Measurements from ENCODE around the gene DR1.
"Not testable (repeated sequence)": the region's sequence is repeated elsewhere in the genome, so short reads cannot be mapped to it uniquely, and the experiment has no call there.

Gene DR1

DNA sequence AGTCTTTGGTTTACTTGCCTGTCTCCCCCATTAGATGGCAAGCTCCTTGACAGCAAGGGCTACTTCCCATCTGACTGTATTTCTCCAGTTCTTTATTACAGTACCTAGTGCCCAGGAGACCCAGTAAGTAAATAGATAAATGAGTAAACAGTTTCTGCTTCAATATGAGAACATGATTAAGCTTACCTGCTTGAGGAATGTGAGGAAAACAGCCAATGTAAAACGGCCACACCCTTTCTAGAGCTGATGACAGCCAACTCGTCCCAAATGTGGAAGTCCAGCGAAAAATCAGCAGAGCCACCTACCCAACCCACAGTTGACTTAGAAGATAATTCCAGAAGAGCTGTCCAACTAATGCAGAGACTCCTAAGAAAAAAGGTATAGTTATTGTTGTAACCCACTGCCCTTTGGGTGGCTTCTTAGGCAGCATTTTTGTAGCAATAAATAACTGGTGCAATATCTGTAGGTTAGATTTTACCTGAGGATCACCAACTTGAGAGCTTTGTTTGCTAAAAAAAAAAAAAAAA is 6.5 kb upstream of the DR1 start:
- DNase-seq (ENCODE audit: low read depth in 2 of 2, low spot score in 1 of 2): no peak

DNA sequence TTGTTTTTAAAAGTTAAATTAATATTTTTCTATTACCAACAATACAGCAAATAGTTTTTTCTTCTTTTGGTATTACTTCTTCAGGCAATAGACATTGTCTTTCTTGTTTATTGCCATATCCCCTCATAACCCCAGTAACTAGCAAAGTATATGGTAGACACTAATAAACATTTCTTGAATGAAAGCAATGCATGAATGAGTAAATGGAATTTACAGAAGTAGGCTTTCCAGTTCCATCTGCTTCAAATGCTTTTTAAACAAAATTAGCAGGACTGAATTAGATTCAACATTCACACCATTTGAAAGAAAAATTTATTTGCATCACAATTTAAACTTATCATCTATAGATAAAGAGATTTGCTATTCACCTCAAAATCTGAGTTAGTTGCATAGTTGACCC is 5.6 kb upstream of the DR1 start:
- DNase-seq (ENCODE audit: low read depth in 2 of 2, low spot score in 1 of 2): no peak

DNA sequence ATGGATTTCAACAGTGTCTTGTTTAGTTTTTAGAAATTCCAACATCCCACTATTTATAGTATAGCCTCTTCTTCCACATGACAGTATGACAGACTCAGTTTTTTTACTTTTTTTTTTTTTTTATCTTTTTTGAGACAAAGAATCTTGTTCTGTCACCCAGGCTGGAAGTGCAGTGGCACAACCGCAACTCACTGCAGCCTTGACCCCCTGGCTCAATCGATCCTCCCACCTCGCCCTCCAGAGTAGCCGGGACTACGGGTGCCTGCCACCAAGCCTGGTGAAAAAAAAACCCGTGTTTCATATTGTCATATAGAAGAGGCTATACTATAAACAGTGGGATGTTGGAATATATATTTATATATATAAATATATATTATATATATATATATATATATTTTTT is 1.2 kb upstream of the DR1 start:
- no peak for DNase-seq (ENCODE audit: low read depth in 2 of 2, low spot score in 1 of 2)

DNA sequence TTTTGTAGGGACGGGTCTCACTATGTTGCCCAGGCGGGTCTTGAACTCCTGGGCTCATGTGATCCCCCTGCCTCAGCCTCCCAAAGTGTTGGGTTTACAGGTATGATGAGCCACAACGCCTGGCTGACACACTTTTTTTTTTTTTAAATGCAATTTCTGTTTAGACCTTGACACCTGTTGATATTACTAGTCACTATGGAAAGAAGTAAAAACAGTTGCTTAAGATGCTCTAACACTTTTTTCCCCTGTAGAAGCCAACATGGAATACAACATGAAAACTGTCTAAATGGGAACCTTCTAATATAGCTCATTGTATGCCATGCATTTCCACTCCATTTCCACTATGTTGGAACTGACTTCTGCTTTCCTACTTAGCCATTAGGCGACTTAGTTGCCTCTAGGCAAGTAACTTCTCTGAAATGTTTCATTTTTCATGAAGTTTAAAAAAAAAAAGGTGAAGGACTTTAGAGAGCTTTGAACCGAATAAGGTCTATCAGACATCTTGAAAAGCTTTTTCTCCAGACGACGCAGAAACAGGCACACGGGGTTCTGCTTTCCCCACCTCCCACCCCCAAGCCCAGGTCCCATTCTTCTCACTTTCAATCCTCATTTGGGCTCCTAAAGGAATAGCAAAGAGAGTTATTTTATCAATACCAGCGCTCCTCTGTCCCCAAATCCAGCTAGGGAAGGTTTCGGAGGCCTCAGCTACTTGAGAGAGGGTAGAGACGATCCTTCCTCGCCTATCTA is 648 bp upstream of the DR1 start:
- DNase-seq (ENCODE audit: low read depth in 2 of 2, low spot score in 1 of 2): no peak

DNA sequence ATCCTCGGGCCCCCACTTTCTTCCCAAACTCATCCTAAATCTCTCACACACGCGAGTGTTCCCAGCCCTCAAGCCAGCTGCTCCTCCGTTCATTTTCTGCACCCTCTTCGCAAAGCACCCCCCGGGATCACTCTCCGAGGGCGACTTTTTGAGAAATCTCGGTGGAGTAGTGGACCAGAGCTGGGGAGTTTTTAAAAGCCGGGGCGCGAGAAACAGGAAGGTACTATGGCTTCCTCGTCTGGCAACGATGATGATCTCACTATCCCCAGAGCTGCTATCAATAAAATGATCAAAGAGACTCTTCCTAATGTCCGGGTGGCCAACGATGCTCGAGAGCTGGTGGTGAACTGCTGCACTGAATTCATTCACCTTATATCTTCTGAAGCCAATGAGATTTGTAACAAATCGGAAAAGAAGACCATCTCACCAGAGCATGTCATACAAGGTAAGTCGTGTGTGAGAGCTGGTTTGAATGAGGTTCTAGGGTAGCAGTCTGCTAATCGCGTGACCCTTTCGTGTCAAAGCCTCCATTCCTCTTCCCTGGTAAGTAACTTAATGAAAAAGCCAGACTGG is 800 bp downstream of the DR1 start:
- peak; percentile 2 to 3 for DNase-seq (ENCODE audit: low read depth in 2 of 2, low spot score in 1 of 2)

DNA sequence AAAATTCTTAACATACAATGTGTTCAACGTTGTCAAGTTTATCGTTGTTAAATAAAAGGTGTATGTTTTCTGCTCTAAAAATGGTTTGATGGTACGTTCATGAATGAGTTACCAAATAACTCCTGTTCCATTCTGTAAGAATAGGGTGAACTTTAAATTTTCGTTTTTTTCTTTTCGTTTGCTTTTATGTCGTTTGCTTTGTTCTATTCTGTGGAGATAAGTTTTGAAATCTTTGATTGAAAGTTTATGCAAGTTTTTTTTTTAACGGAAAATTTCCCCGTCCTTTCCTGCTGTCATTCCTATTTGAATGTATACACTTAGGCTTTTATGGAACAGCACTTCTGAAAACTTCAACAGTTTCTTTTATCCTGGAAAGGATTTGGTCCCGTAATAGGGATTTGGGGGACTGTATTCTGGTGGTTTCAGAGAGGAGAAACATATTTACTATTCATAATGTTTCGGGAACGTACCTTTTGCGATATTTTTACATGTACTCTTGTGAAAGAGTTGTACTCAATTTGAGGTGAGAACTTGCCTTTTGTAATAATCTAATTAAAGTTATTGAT is 1.7 kb downstream of the DR1 start:
- no peak for DNase-seq (ENCODE audit: low read depth in 2 of 2, low spot score in 1 of 2)

DNA sequence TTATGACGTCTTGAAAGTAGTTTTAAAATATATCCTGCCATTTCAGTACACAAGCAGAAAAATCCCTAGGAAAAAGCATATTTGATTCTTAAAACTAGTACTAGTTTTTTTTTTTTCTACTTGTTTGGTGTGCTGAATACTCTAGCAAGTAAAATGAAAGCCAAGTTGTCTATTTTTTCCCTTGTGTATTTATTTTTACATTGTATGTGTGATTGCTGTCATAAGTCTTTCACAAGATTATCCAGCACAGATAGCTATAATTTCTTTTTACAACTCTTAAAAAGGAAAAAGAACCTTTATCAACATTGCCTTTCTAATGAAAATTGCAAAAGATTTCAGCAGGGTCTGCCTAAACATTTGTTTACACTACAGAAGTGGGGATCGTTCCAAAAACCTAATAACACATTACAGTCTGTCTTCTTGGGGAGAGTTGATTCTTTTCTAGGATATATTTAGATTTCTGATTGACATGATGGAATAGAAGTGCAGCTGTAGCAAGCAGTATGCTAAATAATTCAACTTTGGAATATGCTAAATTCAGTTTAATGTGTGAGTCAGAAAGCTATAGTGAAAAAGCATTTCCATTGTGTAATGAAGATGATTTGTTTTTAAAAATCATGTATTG is 2.5 kb downstream of the DR1 start:
- no peak for DNase-seq (ENCODE audit: low read depth in 2 of 2, low spot score in 1 of 2)

DNA sequence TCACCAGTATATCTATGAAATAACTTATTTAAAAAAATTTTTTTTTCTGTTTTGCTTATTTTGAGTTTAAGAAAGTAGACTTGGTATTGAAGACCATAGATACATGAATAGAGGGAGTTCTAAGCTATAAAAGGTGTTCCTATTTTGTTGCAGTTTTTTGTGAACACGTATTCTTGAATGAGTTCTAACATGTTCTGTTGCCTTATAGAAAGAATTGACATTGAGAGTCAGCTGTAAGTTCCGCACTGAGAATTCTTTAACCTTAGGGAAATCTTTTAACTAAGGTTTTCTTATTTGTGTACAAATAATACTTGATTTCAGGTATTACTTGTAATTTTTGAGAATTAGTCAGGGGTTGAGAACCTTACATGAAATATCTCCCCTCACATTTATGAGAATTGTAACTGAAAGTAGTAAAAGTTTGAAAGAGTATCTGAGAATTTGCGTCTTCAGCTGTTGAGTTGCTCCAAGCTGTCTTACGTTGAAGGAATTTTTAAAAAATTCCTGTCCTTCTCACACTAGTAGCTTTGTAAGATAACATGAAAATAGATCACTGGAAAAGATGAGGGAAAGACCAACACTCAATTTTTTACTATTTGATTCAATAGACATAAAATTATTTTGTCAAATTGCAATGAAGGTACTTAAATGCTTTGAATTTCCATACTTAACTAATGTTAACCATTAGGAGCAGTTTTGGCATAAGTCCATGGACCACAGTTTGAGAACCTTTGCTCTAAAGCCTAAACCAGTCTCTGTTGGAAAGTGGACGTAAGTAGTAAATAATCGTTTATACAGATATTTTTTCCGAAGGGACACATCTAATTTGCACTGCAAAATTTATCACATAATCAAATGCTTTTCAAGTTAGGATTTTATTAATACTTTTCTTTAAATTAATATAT is 3.8 kb downstream of the DR1 start:
- DNase-seq (ENCODE audit: low read depth in 2 of 2, low spot score in 1 of 2): no peak

DNA sequence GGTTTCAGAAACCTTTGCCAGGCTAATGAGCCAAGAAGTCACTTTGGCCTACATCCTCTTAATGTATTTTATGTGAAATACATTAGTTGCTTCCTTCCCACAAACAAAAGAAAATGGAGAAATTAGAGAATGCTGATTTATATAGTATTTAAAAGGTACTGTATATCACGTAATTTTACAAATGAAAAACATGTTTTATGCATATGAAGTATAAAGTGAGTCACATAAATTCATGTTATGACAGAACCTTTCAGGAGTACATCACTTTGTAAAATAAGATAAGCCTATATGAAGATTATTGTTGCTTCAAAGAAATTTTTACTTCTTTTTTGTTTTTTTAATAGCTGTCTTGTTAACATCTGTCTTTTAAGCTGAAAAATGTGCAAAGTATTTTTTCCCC is 4.6 kb downstream of the DR1 start:
- no peak for DNase-seq (ENCODE audit: low read depth in 2 of 2, low spot score in 1 of 2)

DNA sequence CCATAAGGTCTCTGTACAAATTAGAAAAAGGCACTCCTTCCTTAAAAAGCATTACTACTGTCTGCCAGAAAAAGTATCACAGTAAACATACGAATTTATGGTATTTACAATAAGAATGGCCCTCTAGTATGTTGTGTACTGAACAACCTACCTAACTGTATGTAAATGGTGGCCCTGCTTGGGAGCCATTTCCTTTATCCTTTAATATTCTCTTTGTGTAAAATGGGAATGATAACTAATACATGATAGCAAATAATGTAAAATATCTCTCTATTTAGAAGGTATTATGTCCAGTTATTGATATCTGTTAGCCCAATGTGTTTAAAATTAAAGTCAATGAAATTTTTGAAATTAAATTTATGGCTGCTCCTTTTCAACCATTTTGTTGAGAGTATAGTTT is 5.2 kb downstream of the DR1 start:
- DNase-seq (ENCODE audit: low read depth in 2 of 2, low spot score in 1 of 2): no peak

DNA sequence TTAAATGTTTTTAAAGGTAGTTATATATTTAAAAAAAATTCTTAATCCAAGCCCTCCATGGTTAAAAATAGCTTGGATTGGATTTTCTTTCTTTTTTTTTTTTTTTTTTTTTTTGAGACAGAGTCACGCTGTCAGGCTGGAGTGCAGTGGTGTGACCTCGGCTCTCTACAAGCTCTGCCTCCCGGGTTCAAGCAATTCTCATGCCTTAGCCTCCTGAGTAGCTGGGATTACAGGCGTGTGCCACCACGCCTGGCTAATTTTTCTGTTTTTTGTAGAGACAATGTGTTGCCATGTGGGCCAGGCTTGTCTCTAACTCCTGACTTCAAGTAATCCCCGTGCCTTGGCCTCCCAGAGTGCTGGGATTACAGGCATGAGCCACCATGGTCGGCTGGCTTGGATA is 5.6 kb downstream of the DR1 start:
- not testable (repeated sequence) for DNase-seq (ENCODE audit: low read depth in 2 of 2, low spot score in 1 of 2)

DNA sequence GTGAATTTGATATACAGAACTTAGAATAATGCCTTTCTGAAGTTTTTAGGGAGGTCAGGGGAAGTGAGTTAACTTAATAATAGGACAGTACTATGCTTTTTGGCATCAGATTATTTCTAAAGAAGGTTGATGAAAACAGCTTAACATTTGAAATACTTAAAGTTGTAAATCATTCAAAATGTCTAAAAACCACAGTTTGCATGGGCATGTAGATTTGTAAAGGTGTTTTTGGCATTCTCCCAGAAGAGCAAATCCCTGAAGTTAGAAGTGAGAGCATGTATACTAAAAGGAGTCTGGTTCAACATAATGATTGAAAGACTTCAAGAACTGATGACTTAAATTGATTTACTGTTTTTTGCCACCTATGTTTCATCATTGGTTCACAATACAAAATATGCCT is 6.7 kb downstream of the DR1 start:
- no peak for DNase-seq (ENCODE audit: low read depth in 2 of 2, low spot score in 1 of 2)

DNA sequence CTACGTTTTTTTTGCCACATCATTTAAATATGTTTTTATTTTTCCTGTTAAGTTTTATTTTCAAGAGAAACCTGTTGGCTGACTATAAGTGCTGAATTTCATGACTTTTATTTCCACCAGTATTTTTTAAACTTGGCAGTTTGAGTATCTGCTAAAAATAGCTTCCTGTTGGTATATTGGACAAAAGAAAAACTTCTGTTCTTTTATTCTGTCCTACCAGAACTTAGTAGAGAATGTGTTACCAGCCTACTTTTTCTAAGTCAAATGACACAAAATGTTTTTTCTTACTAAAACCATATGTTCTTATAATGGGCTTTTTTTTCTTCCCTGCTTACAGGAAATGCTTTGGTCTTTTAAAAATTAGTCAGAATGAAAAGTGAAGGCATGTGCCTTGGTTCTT is 7.6 kb downstream of the DR1 start:
- no peak for DNase-seq (ENCODE audit: low read depth in 2 of 2, low spot score in 1 of 2)

DNA sequence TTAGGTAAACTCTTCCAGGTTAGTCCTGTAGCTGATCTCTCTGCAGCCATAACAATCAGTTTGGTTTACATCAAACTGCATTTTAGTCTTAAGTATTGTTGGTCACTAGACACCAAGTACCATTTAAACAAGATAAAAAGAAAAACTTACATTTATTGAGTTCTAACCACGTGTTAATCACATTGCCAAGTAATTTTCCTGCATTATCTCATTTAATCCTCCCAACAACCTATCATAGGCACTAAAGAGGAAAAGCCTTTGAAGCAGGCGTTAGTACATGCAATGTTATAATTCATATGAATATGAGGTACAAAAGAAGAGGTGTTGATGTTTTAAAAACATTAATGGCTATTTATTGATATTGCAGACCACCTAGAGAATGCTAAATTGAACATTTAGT is 9.0 kb downstream of the DR1 start:
- no peak for DNase-seq (ENCODE audit: low read depth in 2 of 2, low spot score in 1 of 2)

DNA sequence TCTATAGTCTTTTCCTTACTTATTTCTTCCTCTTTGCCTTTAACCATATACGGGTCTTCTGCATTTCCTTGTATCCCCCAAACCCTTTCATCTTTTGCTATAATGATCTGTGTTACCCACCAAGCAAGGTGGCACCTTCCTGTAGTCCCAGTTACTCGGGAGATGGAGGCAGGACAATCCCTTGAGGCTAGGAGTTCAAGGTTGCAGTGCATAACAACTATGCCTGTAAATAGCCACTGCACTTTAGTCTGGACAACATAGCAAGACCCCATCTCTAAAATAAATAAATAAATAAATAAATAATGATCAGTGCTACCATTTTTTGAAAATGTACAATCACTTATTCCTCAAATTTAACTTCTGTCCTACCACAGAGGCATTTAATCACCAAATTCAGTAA is 11.5 kb downstream of the DR1 start:
- DNase-seq (ENCODE audit: low read depth in 2 of 2, low spot score in 1 of 2): no peak

DNA sequence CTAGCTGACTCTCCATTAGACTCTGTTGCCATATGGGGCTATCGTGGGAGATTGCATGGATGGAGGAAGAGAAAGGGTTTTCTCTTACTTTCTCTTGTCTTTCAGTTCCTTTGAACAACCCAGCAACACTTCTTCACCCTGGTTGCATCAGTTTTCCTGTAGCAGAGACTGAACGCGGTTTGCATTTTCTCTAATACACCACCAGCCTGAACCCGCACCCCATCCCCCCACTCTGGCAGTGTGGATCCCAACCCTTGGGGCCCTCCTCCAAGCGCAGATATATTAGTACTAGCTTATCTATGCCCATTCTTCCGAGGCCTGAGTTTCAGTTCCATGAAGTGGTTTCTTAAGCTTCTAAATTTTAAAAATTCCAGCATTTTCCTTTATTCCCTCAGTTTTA is 12.6 kb downstream of the DR1 start:
- no peak for DNase-seq (ENCODE audit: low read depth in 2 of 2, low spot score in 1 of 2)

DNA sequence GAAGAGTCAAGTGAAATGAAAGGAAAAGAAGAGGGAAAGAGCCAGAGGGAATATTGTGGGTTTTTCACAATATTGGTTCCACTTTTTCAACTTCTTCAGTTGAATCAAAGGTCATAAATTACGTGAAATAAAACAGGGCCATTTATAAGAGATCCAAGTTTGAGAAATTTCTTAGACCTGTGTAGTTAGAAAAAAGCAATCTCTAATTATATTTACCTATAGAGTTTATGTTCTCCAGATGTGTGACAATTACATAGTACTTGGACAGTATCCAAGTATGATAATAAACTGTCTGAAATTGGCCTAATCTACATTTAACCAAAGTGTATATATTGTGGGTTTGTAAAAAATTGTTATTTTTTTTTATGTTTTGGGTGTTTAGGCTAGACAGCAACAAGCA is 14.4 kb downstream of the DR1 start:
- DNase-seq (ENCODE audit: low read depth in 2 of 2, low spot score in 1 of 2): no peak

DNA sequence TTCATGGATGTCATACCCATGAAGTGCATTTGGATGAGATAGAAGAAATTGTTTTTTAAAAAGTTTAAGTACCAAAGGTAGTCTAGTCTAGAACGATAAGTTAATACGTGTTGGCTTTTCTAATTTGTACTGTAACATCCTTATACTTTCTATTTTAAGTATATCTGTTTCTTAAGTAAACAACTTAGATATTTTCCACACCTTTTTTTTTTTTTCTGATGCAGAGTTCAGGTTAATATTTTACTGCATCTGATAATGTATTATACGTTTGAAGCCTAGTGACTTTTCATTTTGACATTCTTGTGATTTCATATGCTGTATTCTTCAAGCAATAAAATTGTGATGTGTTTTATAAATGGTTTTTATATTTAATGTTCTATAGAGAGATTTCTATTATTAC is 16.5 kb downstream of the DR1 start:
- DNase-seq (ENCODE audit: low read depth in 2 of 2, low spot score in 1 of 2): no peak

DNA sequence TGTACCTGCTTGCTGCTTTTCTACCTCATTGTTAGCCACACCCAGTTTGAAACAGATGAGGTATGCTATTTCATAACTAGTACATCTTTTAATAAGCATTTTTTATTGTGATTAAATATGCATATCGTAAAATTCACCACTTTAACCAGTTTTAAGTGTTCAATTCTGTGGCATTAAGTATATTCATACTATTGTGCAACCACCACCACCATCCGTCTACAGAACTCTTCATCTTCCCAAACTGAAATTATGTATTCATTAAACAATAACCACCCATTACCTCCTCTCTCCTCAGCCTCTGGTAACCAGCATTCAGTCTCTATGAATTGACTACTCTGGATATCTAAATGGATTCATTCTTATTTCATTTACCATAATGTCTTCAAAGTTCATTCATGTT is 20.1 kb downstream of the DR1 start:
- DNase-seq (ENCODE audit: low read depth in 2 of 2, low spot score in 1 of 2): no peak

DNA sequence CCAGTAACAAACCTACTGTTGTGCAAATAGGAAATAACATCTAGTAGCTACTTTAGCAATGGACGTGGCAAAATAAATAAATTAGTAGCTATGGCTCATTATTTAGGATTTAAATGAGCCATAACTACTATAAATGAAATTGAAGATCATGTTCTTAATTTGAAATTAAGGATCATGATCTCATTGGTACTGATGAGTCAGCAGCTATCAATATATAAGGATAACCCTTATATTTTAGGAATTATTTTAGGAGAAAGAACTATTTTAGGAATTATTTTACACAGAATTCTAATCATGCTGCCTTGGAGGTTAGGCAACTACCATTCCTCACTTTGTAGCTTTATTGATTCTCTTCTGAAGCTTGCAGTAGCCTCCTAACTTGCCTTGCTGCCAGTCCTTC is 24.0 kb downstream of the DR1 start:
- DNase-seq (ENCODE audit: low read depth in 2 of 2, low spot score in 1 of 2): no peak
